ENCODE data around the gene LMX1A.

LMX1A gene

GRCh38 chr1:165355977-165356811 lies at the start of gene LMX1A:
TSS of gene LMX1A (minus strand) at chr1:165356715. CDS start at chr1:165355559, 1,156 bp downstream.
- Histone ChIP-seq H3K4me3 (peak within 1 kb of the TSS in 3 of 10 experiments; percentile 6 to 40 (median 28); a peak in 1 of 20 replicates), H3K4me1 (no peaks in the 10 kb centered on the region), H3K27me3 (peaks cover 67 to 69% (median 69%) of the 10 kb centered on the region in 11 experiments), H3K36me3 (peaks cover 0 to 10% (median 0%) of the 10 kb centered on the region in 11 experiments; a peak in 3 of 22 replicates), H3K4me2 (no peak within 1 kb of the TSS), H3K27ac (no peak within 1 kb of the TSS), H4K20me1 (peaks cover 0 to 12% (median 0%) of the 10 kb centered on the region in 11 experiments; a peak in 3 of 22 replicates), H3K9ac (no peak within 1 kb of the TSS), H3K9me3 (replicated peaks in 1 of 11) (peaks cover 48 to 56% (median 53%) of the 10 kb centered on the region in 11 experiments)
- TF ChIP-seq Cebpa-rat (IDR thresholded peaks at IDR 0.05), result no peak

GRCh38 chr1:165403835-165404482 lies 47.4 kb upstream of the LMX1A start:
- H3K9me3 ChIP-seq (replicated peaks in 1 of 11), result no peaks in the 10 kb centered on the region
- H3K4me2 ChIP-seq, result 0 out of 22 replicates have a peak overlapping the region, but pooled peaks of 1 of the 11 experiments have one; percentile 37
- peaks cover 0 to 77% (median 24%) of the 10 kb centered on the region in 11 experiments; a peak in 18 of 22 replicates for H3K27me3 ChIP-seq
- H3K9ac ChIP-seq, result no peak overlapping the region
- no peak for TF ChIP-seq Cebpa-rat (IDR thresholded peaks at IDR 0.05)
- no peaks in the 10 kb centered on the region for H3K4me1 ChIP-seq
- H4K20me1 ChIP-seq, result peaks cover 0 to 20% (median 0%) of the 10 kb centered on the region in 11 experiments; a peak in 6 of 22 replicates
- no peak overlapping the region for H3K27ac ChIP-seq
- no peaks in the 10 kb centered on the region for H3K36me3 ChIP-seq
- no peak overlapping the region for H3K4me3 ChIP-seq

- peaks cover 0 to 24% (median 0%) of the 10 kb centered on the region in 11 experiments; a peak in 6 of 22 replicates for H4K20me1 ChIP-seq
- H3K36me3 ChIP-seq, result no peaks in the 10 kb centered on the region
- H3K4me1 ChIP-seq, result peaks cover 0 to 8% (median 7%) of the 10 kb centered on the region in 10 experiments; a peak in 10 of 20 replicates
- H3K9ac ChIP-seq, result no peak overlapping the region
- no peak overlapping the region for H3K4me3 ChIP-seq
- no peaks in the 10 kb centered on the region for H3K9me3 ChIP-seq (replicated peaks in 1 of 11)
- H3K27ac ChIP-seq, result no peak overlapping the region
- H3K4me2 ChIP-seq, result no peak overlapping the region
- TF ChIP-seq Cebpa-rat (IDR thresholded peaks at IDR 0.05), result no peak
- peaks cover 2 to 91% (median 34%) of the 10 kb centered on the region in 11 experiments; a peak in 18 of 22 replicates for H3K27me3 ChIP-seq
Observed at GRCh38 chr1:165402517-165403111, 46.1 kb upstream of the LMX1A start.

GRCh38 chr1:165397944-165398343 lies 41.4 kb upstream of the LMX1A start:
- Histone ChIP-seq H3K4me1 (peaks cover 7 to 29% (median 18%) of the 10 kb centered on the region in 10 experiments), H3K36me3 (no peaks in the 10 kb centered on the region), H3K9me3 (replicated peaks in 1 of 11) (no peaks in the 10 kb centered on the region), H4K20me1 (peaks cover 0 to 49% (median 10%) of the 10 kb centered on the region in 11 experiments; a peak in 16 of 22 replicates), H3K27me3 (peaks cover 41 to 99% (median 78%) of the 10 kb centered on the region in 11 experiments), H3K4me3 (no peak overlapping the region), H3K4me2 (peak overlapping the region in 5 of 11 experiments; percentile 35 to 43 (median 41); a peak in 8 of 22 replicates), H3K9ac (no peak overlapping the region), H3K27ac (no peak overlapping the region)
- no peak for TF ChIP-seq Cebpa-rat (IDR thresholded peaks at IDR 0.05)

GRCh38 chr1:165395901-165396300 lies 39.4 kb upstream of the LMX1A start:
- peaks cover 0 to 50% (median 13%) of the 10 kb centered on the region in 11 experiments; a peak in 16 of 22 replicates for H4K20me1 ChIP-seq
- H3K4me2 ChIP-seq, result peak overlapping the region in 1 of 11 experiments; percentile 14; a peak in 1 of 22 replicates
- no peaks in the 10 kb centered on the region for H3K36me3 ChIP-seq
- H3K4me3 ChIP-seq, result no peak overlapping the region
- H3K4me1 ChIP-seq, result peaks cover 13 to 33% (median 22%) of the 10 kb centered on the region in 10 experiments
- no peak overlapping the region for H3K27ac ChIP-seq
- peaks cover 0 to 4% (median 0%) of the 10 kb centered on the region in 11 experiments; a peak in 2 of 22 replicates for H3K9me3 ChIP-seq (replicated peaks in 1 of 11)
- no peak overlapping the region for H3K9ac ChIP-seq
- peaks cover 59 to 98% (median 87%) of the 10 kb centered on the region in 11 experiments for H3K27me3 ChIP-seq
- TF ChIP-seq Cebpa-rat (IDR thresholded peaks at IDR 0.05), result no peak

GRCh38 chr1:165395478-165395877 lies 39.0 kb upstream of the LMX1A start:
- H4K20me1 ChIP-seq, result peaks cover 0 to 50% (median 13%) of the 10 kb centered on the region in 11 experiments; a peak in 16 of 22 replicates
- no peak for TF ChIP-seq Cebpa-rat (IDR thresholded peaks at IDR 0.05)
- H3K4me2 ChIP-seq, result peak overlapping the region in 1 of 11 experiments; percentile 14; a peak in 1 of 22 replicates
- no peak overlapping the region for H3K4me3 ChIP-seq
- H3K9ac ChIP-seq, result no peak overlapping the region
- peaks cover 13 to 33% (median 22%) of the 10 kb centered on the region in 10 experiments for H3K4me1 ChIP-seq
- H3K9me3 ChIP-seq (replicated peaks in 1 of 11), result peaks cover 0 to 8% (median 0%) of the 10 kb centered on the region in 11 experiments; a peak in 3 of 22 replicates
- peaks cover 64 to 98% (median 91%) of the 10 kb centered on the region in 11 experiments for H3K27me3 ChIP-seq
- H3K27ac ChIP-seq, result no peak overlapping the region
- H3K36me3 ChIP-seq, result no peaks in the 10 kb centered on the region

GRCh38 chr1:165392634-165393571 lies 36.4 kb upstream of the LMX1A start:
- H3K27me3 ChIP-seq, result peaks cover 89 to 98% (median 95%) of the 10 kb centered on the region in 11 experiments
- 0 out of 22 replicates have a peak overlapping the region, but pooled peaks of 1 of the 11 experiments have one; percentile 7 for H3K27ac ChIP-seq
- H3K4me3 ChIP-seq, result peak overlapping the region in 3 of 10 experiments; percentile 8 to 42 (median 24); a peak in 3 of 20 replicates
- no peak overlapping the region for H3K9ac ChIP-seq
- peaks cover 13 to 39% (median 23%) of the 10 kb centered on the region in 10 experiments for H3K4me1 ChIP-seq
- TF ChIP-seq Cebpa-rat (IDR thresholded peaks at IDR 0.05), result peak in 4 of 11 experiments; percentile 20 to 78 (median 67); a peak in 4 of 22 replicates
- peak overlapping the region; percentile 67 to 86 (median 77) for H3K4me2 ChIP-seq
- peaks cover 0 to 10% (median 0%) of the 10 kb centered on the region in 11 experiments; a peak in 3 of 22 replicates for H3K9me3 ChIP-seq (replicated peaks in 1 of 11)
- H4K20me1 ChIP-seq, result peaks cover 0 to 60% (median 12%) of the 10 kb centered on the region in 11 experiments; a peak in 16 of 22 replicates
- no peaks in the 10 kb centered on the region for H3K36me3 ChIP-seq

Measured in BLaER1 treated with 17β-estradiol and CSF1 and Interleukin-3, amounts not matched to agents 10 nM and 100 nM (cell line).